Measurements from ENCODE around the gene TENT5C. TPM values are rescaled to one million over a fixed set of nuclear protein-coding genes. Genes with fewer than 3 reads are reported as not detected.
"Not testable (repeated sequence)": the region's sequence is repeated elsewhere in the genome, so short reads cannot be mapped to it uniquely, and the experiment has no call there.

TENT5C gene
- 10 to 100 TPM; 64.5 to 66.1 TPM for total RNA-seq

DNA sequence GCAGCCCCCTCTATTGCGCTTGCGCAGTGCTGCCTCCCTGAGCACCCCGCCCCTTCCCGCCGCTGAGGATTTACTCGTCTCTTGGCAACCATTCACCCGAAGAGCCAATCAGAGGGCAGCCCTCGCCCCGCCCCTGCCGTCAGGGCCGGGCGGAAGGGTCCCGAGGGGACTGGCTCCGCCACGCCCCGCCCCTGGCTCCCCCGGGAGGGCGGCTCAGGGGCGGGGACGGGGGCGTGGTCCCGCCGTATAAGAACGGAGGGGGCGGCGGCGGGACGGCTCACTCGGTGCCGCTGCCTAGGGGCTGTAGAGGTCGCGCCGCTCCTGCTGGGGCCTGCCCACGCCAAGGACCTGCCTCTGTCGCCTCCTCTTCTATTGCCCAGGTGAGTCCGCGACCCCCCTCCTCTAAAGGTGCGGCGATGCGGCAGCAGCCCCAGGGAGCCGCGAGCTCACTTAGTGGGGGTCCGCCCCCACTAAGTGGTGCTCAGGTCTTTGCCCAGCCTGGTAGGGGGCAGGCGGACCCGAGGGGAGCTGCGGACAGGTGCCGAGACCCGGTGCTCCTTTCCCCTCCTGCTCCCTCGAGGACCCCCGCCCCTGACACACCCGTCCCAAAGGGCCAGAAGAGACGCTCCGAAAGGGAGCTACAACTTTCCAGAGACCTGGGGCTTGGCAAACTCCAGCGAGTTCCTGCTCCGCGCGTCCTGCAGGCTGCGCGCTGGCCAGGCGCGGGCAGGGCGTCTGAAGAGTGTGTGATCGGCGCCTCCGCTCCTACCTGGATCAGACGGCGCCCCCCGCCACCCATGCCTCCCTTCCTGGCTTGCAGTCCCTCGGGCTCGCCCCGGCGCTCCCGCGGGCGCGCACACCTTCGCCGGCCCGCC lies at the start of gene TENT5C:
TSS of gene TENT5C (plus strand) at position 275 of the 875 bp plus-strand sequence. CDS start 16,821 bp downstream, outside the sequence.
- CTCF ChIA-PET = interaction anchor here (0.8 to 4.7 kb wide), 8 partner anchors 38 to 152 kb away, joined by 3 to 66 read pairs (median 12); no protein-coding TSS in a partner anchor
- POLR2A ChIA-PET = interaction anchor here (0.7 to 20.6 kb wide), 18 partner anchors 11 to 852 kb away, joined by 3 to 512 read pairs (median 4); partner anchors contain the start of genes CD2, GDAP2, TTF2 and WDR3
- Mint-ChIP-seq H3K4me1 (peaks cover 46% of the 10 kb centered on the region), H3K9me3 (no peaks in the 10 kb centered on the region), H3K27me3 (peaks cover 17% of the 10 kb centered on the region), H3K27ac (peak within 1 kb of the TSS; percentile 95), H3K36me3 (ENCODE audit: low read depth) (peaks cover 43% of the 10 kb centered on the region), H3K4me3 (peak within 1 kb of the TSS; percentile 97)
- peak; percentile 99 for DNase-seq

DNA sequence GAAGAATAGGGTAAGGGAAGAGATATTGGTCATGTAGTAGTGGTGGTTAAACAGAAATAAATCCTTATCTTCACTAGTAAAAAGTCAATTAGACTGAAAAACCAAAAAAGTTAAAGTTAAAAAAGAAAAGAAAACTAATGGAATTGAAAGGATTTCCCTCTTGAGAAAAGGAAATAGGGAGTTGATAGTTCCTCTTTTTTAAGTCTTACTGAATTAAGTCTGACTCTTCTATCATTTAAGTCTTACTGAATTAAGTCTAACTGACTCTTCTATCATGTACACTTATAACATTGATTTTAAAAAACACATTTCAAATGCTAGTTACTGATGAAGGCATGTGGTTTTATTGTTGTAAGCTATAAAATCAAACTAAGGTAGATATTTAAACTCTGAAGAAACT lies 49.5 kb upstream of the TENT5C start:
- CTCF ChIA-PET = interaction anchor here (0.6 to 1.6 kb wide), 3 partner anchors 22 to 453 kb away, joined by 3 to 6 read pairs (median 4); no protein-coding TSS in a partner anchor
- H3K4me3 Mint-ChIP-seq = no peak overlapping the region
- H3K27me3 Mint-ChIP-seq = peaks cover 8% of the 10 kb centered on the region
- peaks cover 2% of the 10 kb centered on the region for H3K4me1 Mint-ChIP-seq
- no peak overlapping the region for H3K27ac Mint-ChIP-seq
- peaks cover 2% of the 10 kb centered on the region for H3K36me3 Mint-ChIP-seq (ENCODE audit: low read depth)
- peaks cover 2% of the 10 kb centered on the region for H3K9me3 Mint-ChIP-seq
- POLR2A ChIA-PET = no interaction called here
- no peak for DNase-seq

DNA sequence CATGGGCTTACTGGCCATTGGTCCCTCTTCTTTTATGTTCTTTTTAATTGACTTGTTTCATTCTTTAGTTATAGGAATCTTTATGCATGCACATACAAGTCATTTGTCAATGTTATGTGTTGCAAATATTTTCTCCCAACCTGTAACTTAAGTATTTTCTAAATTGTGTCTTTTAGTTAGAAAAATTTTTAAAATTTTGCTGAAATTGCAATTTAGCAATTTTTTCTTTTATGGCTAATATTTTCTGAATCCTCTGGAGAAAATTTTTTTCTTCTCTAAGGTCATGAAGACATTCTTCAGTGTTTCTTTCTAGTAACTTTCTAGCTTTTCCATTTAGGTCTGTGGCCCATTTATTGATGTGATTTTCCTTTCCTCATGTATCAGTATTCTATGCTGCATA lies 48.9 kb upstream of the TENT5C start:
- Mint-ChIP-seq H3K36me3 (ENCODE audit: low read depth) (peaks cover 2% of the 10 kb centered on the region), H3K4me1 (peaks cover 2% of the 10 kb centered on the region), H3K27me3 (peaks cover 8% of the 10 kb centered on the region), H3K4me3 (no peak overlapping the region), H3K27ac (no peak overlapping the region), H3K9me3 (peaks cover 2% of the 10 kb centered on the region)
- no peak for DNase-seq
- ChIA-PET CTCF (interaction anchor here (1.6 kb wide), 1 partner anchor 22 kb away, joined by 4 read pairs; no protein-coding TSS in a partner anchor), POLR2A (no interaction called here)

DNA sequence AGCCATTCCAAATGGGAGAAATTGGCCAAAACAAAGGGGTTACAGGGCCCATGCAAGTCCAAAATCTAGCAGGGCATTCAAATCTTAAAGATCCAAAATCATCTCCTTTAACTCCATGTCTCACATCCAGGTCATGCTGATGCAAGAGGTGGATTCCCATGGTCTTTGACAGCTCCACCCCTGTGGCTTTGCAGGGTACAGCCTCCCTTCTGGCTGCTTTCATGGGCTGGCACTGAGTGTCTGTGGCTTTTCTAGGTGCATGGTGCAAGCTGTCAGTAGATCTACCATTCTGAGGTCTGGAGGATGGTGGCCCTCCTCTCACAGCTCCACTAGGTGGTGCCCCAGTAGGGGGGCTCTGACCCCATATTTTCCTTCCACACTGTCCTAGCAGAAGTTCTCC lies 47.4 kb upstream of the TENT5C start:
- H3K27me3 Mint-ChIP-seq; H3K9me3 Mint-ChIP-seq; H3K4me1 Mint-ChIP-seq; H3K4me3 Mint-ChIP-seq; H3K36me3 Mint-ChIP-seq (ENCODE audit: low read depth); POLR2A ChIA-PET; H3K27ac Mint-ChIP-seq: not testable (repeated sequence)
- DNase-seq = peak; percentile 16
- CTCF ChIA-PET = interaction anchor here (0.7 kb wide), 1 partner anchor 24 kb away, joined by 3 read pairs; no protein-coding TSS in a partner anchor

DNA sequence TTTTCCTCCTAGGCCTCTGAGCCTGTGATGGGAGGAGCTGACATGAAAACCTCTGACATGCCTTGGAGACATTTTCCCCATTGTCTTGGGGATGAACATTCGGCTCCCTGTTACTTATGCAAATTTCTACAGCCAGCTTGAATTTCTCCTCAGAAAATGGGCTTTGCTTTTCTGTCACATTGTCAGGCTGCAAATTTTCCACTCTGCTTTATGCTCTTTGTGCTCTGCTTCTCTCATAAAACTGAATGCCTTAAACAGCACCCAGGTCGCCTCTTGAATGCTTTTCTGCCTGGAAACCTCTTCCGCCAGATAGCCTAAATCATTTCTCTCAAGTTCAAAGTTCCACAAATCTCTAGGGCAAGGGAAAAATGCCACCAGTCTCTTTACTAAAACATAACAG lies 46.7 kb upstream of the TENT5C start:
- H3K27me3 Mint-ChIP-seq = peaks cover 7% of the 10 kb centered on the region
- POLR2A ChIA-PET = no interaction called here
- peaks cover 2% of the 10 kb centered on the region for H3K4me1 Mint-ChIP-seq
- peaks cover 2% of the 10 kb centered on the region for H3K36me3 Mint-ChIP-seq (ENCODE audit: low read depth)
- no peak overlapping the region for H3K27ac Mint-ChIP-seq
- no peak for DNase-seq
- CTCF ChIA-PET = no interaction called here
- H3K4me3 Mint-ChIP-seq = no peak overlapping the region
- H3K9me3 Mint-ChIP-seq = peaks cover 2% of the 10 kb centered on the region

DNA sequence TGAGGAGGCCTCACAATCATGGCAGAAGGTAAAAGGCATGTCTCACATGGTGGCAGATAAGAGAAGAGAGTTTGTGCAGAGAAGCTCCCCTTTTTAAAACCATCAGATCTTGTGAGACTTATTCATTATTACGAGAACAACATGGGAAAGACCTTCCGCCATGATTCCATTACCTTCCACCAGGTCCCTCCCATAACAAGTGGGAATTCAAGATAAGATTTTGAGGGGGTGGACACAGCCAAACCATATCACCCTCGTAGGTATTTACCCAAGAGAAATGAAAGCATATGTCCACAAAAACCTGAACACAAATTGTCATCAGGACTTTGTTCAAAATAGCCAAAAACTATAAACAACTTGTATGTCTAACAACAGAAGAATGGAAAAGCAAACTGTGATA lies 45.9 kb upstream of the TENT5C start:
- Mint-ChIP-seq H3K27ac (no peak overlapping the region), H3K36me3 (ENCODE audit: low read depth) (peaks cover 2% of the 10 kb centered on the region)

DNA sequence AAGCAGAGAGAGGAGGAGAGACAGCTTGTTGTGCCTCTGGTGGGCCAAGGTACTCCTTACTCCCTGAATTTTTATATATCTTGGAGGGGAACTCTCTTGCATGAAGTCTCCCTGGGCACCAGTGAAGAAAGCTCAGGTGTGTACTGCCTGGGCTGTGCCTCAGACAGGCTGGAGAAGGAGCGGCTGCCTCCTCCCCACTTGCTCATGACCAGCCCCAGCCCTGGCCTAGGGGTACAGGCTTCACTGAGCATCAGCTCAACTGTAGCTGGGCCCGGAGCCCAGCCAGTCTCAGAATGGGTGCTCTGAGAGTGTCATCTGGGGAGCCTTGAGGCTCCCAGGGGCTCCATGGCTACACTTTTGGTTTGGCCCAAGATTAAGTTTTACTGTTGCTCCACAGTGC lies 44.8 kb upstream of the TENT5C start:
- Mint-ChIP-seq H3K4me3 (no peak overlapping the region), H3K27me3 (peaks cover 7% of the 10 kb centered on the region), H3K4me1 (peaks cover 2% of the 10 kb centered on the region), H3K9me3 (peaks cover 2% of the 10 kb centered on the region), H3K27ac (no peak overlapping the region), H3K36me3 (ENCODE audit: low read depth) (peaks cover 2% of the 10 kb centered on the region)
- DNase-seq = peak; percentile 9
- ChIA-PET POLR2A (no interaction called here), CTCF (interaction anchor here (0.5 to 1.1 kb wide), 3 partner anchors 26 to 197 kb away, joined by 3 read pairs; no protein-coding TSS in a partner anchor)

More for the DNA sequence above, 45.9 kb upstream of the TENT5C start:
- DNase-seq = no peak
- peaks cover 7% of the 10 kb centered on the region for H3K27me3 Mint-ChIP-seq
- no peak overlapping the region for H3K4me3 Mint-ChIP-seq
- POLR2A ChIA-PET = no interaction called here
- H3K9me3 Mint-ChIP-seq = peaks cover 2% of the 10 kb centered on the region
- CTCF ChIA-PET = interaction anchor here (1.0 kb wide), 1 partner anchor 25 kb away, joined by 4 read pairs; no protein-coding TSS in a partner anchor
- H3K4me1 Mint-ChIP-seq = peaks cover 2% of the 10 kb centered on the region

DNA sequence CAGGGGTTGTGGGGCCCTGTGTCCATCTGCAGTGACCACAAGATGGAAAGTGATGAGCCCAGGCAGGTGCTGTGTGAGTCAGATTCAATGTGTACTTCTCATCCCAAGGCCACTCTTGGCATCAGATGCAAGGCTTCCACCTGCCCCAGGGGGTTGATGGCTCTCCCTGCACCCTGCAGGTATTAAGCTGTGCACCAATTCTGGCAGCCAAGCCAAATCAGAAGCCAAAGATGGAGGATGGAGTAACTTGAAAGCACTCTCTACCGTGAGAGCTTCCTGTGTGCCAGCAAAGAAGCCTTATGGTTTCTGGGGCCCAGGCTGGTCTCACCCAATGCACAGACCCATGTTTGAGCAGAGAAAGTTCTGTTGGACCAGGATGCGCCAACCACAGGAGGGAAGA lies 44.3 kb upstream of the TENT5C start:
- no peak overlapping the region for H3K27ac Mint-ChIP-seq
- H3K4me1 Mint-ChIP-seq = peaks cover 2% of the 10 kb centered on the region
- POLR2A ChIA-PET = interaction anchor here (1.1 kb wide), 1 partner anchor 14 kb away, joined by 3 read pairs; no protein-coding TSS in a partner anchor
- CTCF ChIA-PET = interaction anchor here (0.5 to 1.1 kb wide), 3 partner anchors 26 to 197 kb away, joined by 3 read pairs; no protein-coding TSS in a partner anchor
- H3K4me3 Mint-ChIP-seq = no peak overlapping the region
- H3K27me3 Mint-ChIP-seq = peaks cover 7% of the 10 kb centered on the region
- peaks cover 2% of the 10 kb centered on the region for H3K9me3 Mint-ChIP-seq
- DNase-seq = peak; percentile 11
- H3K36me3 Mint-ChIP-seq (ENCODE audit: low read depth) = peaks cover 2% of the 10 kb centered on the region

DNA sequence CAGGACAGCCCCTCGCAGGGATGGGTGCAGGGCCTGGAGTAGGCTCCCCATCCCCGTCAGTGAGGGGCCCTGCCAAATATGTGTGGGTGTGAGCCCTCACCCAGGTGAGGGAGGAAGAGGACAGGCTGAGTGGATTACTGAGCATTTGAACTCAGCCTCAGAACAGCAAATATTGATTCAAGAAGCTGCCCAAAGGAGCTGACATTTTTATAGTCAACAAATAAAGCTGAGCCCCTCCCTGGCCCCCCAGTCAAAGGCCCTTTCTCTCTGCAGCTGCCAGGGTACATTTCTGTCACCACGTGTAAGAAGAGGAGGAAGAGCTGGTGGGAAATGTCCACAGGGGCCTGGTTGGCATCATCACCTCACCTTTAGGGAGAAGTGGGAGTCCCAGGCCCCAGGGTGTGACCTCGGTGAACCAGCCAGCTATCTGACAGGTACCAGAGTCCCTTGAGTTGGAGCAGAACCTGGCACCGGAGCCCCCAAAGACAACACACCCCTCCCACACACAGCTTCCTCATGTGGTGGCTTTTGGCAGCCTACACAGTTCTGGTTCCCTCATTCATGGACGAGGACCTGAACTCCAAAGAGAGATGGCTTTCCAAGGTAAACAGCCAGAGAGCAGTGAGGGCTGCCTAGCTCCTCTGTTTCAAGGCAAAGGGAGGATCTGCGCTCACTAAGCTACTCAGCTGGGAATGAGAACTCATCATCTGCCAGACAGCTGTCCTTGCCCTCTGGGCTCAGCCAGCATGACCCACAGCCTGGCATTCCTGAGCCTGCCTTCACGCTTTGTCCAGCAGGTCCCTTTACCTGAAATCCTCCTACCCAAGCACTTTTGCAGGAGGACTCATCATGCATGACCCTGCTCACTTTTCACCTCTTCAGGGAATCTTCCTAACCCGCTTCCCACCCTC lies 43.0 kb upstream of the TENT5C start:
- ChIA-PET CTCF (interaction anchor here (1.0 to 1.1 kb wide), 2 partner anchors 27 to 28 kb away, joined by 3 read pairs; no protein-coding TSS in a partner anchor), POLR2A (interaction anchor here (1.1 kb wide), 1 partner anchor 13 kb away, joined by 3 read pairs; no protein-coding TSS in a partner anchor)
- DNase-seq = peak; percentile 7
- Mint-ChIP-seq H3K4me3 (no peak overlapping the region), H3K27me3 (no peaks in the 10 kb centered on the region), H3K27ac (no peak overlapping the region), H3K36me3 (ENCODE audit: low read depth) (peaks cover under 1% of the 10 kb centered on the region), H3K9me3 (peaks cover under 1% of the 10 kb centered on the region), H3K4me1 (peaks cover 2% of the 10 kb centered on the region)

DNA sequence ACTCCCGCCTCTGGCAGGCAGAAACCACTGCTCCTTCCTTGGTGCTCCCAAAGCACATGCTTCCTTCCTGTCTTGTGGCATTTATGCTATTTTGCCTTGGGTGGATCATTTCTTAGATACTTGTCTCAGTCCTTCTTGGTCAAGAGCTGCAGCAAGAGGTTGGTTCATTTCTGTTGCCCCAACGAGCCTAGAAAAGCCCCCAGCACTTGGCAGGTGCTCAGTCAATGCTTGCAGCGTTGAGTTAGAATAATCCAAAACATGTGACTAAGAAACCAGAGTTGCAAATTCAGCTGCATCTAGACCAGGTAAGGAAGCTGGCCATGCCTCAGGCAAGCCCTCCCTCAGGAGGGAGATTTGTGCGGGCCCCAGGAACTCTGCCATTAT lies 42.4 kb upstream of the TENT5C start:
- H3K27ac Mint-ChIP-seq = no peak overlapping the region

DNA sequence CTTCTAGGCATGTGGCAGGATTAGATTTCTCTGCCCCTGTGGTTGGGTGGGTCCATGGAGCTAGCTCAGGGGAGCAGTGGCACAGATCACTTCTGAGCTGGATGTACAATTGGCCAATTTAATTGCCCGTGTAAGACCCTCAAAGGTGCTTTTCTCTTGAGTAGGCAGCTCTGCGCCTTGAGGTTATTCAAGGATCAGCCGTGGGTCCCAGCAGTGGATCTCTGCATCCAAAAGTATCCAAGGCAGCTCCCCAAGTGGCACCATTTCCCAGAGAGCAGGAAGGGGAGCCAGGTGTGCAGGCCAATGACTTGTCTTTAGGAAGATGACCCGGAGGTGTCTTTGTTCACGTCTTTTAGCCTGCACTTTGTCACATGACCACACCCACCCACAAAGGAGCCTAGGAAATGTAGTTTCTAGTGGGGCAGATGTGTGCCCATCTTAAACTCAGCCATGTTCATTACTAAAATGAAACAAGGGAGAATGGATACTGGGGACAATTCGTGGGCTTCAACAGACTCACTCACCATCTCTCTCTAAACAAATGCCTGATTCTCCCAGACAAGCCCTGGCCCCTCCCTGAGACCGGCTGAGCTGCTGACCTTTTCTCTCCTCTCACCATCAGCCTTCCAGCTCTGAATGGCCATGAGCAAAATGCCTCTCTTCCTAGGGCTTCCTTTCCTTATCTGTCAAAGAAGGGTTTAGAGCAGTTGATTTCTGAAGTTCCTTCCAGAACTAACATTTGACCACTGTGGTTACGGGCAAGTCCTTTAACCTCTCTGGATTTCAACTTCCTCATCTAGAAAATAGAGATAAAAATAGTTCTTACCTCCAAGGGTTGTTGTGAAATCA lies 41.4 kb upstream of the TENT5C start:
- no peak overlapping the region for H3K4me3 Mint-ChIP-seq
- CTCF ChIA-PET = interaction anchor here (1.0 to 1.1 kb wide), 2 partner anchors 29 to 190 kb away, joined by 3 read pairs; no protein-coding TSS in a partner anchor

More for the DNA sequence above, 42.4 kb upstream of the TENT5C start:
- POLR2A ChIA-PET = interaction anchor here (1.0 kb wide), 1 partner anchor 18 kb away, joined by 3 read pairs; no protein-coding TSS in a partner anchor
- DNase-seq = no peak
- Mint-ChIP-seq H3K4me1 (peaks cover 1% of the 10 kb centered on the region), H3K27me3 (no peaks in the 10 kb centered on the region), H3K36me3 (ENCODE audit: low read depth) (no peaks in the 10 kb centered on the region), H3K4me3 (no peak overlapping the region), H3K9me3 (no peaks in the 10 kb centered on the region)
- CTCF ChIA-PET = interaction anchor here (1.0 to 1.1 kb wide), 3 partner anchors 28 to 191 kb away, joined by 3 read pairs; no protein-coding TSS in a partner anchor

More for the DNA sequence above, 41.4 kb upstream of the TENT5C start:
- no peak overlapping the region for H3K27ac Mint-ChIP-seq
- no peaks in the 10 kb centered on the region for H3K27me3 Mint-ChIP-seq
- DNase-seq = no peak
- POLR2A ChIA-PET = interaction anchor here (1.0 kb wide), 1 partner anchor 17 kb away, joined by 3 read pairs; no protein-coding TSS in a partner anchor
- no peaks in the 10 kb centered on the region for H3K9me3 Mint-ChIP-seq
- no peaks in the 10 kb centered on the region for H3K4me1 Mint-ChIP-seq
- no peaks in the 10 kb centered on the region for H3K36me3 Mint-ChIP-seq (ENCODE audit: low read depth)

Measured in activated CD4-positive, alpha-beta memory T cell treated with anti-CD3 and anti-CD28 coated beads, Interleukin-2, amount 10 ng/mL, durations not matched to agents 7 days and 5 days (primary cell).